H1 (cell line): ENCODE results near the gene MAML3. TPM values are rescaled to one million over a fixed set of nuclear protein-coding genes. Genes with fewer than 3 reads are reported as not detected.

Experiments
- CTCF ChIA-PET: fragments of 300-600 bp; sonication (Branson Sonifier 250); formaldehyde crosslinking; loops from one replicate; lab custom pipeline; 2021; ENCODE audit not compliant: partially characterized antibody; lab: Charles Lee
- POLR2A ChIA-PET: fragments of 300-600 bp; sonication (Branson Sonifier 250); formaldehyde crosslinking; loops from one replicate; lab custom pipeline; 2021; ENCODE audit warnings: inconsistent platforms; ENCODE audit not compliant: partially characterized antibody; lab: Charles Lee
- DNase-seq, 2 experiments: peaks; one replicate each; pipeline versions ENCODE4 v3.0.0 to v3.0.0-alpha.2; 2010 to 2022; ENCODE audit warnings: low spot score in 2 of 2, low read depth in 1 of 2, mixed read lengths in 1 of 2
- FAIRE-seq: peaks from 2 replicates; lab custom pipeline; 2011; peaks lifted over from hg19 to GRCh38; lab: Jason Lieb, UNC
- H2AFZ ChIP-seq: 2 replicates; pipeline ENCODE4 v1.8.1; 2012; ENCODE audit warnings: low read length, inconsistent platforms
- H2AK5ac ChIP-seq: 2 replicates; pipeline ENCODE4 v1.6.1; 2013; ENCODE audit warnings: low read depth, low read length
- H2BK120ac ChIP-seq: replicated peaks from 2 replicates; pipeline ENCODE3; 2013; ENCODE audit warnings: low read depth, low read length, inconsistent platforms
- H2BK12ac ChIP-seq: 2 replicates; pipeline ENCODE4 v1.6.1; 2013; ENCODE audit warnings: low read depth, low read length
- H2BK15ac ChIP-seq: 2 replicates; pipeline ENCODE4 v1.6.1; 2013; ENCODE audit warnings: low read length
- H2BK20ac ChIP-seq: 2 replicates; pipeline ENCODE4 v1.6.1; 2013; ENCODE audit warnings: low read length
- H2BK5ac ChIP-seq: 2 replicates; pipeline ENCODE4 v1.6.1; 2013; ENCODE audit warnings: low read depth, low read length
- H3K14ac ChIP-seq: 2 replicates; pipeline ENCODE4 v1.6.1; 2013; ENCODE audit warnings: inconsistent platforms; ENCODE audit not compliant: insufficient read length
- H3K18ac ChIP-seq: 2 replicates; pipeline ENCODE4 v1.6.1; 2013; ENCODE audit warnings: low read length; ENCODE audit errors: extremely low read depth
- H3K23ac ChIP-seq: 2 replicates; pipeline ENCODE4 v1.6.1; 2013; ENCODE audit warnings: inconsistent platforms; ENCODE audit not compliant: insufficient read length
- H3K23me2 ChIP-seq: 2 replicates; pipeline ENCODE4 v1.6.1; 2013; ENCODE audit warnings: low read depth, low read length
- H3K27ac ChIP-seq: 2 replicates; pipeline ENCODE4 v1.6.1; 2011; ENCODE audit warnings: low read depth, low read length, inconsistent platforms
- H3K27me3 ChIP-seq, 4 experiments: replicated peaks in 1 of 4; 1 replicate in 1 of 4; 2 replicates in 3 of 4; pipeline versions ENCODE4 v1.6.1 to v1.8.1; 2011 to 2013; ENCODE audit warnings: low read length in 3 of 4, mild to moderate bottlenecking in 3 of 4, inconsistent platforms in 2 of 4, mixed read lengths in 2 of 4, moderate library complexity in 1 of 4; ENCODE audit not compliant: control insufficient read depth in 3 of 4, insufficient read depth in 3 of 4; ENCODE audit errors: extremely low read depth in 1 of 4
- H3K36me3 ChIP-seq, 4 experiments: 2 replicates each; pipeline versions ENCODE4 v1.6.1 to v1.8.1; 2011 to 2013; ENCODE audit warnings: mild to moderate bottlenecking in 4 of 4, low read length in 3 of 4, moderate library complexity in 2 of 4, control low read depth in 1 of 4, inconsistent platforms in 1 of 4; ENCODE audit not compliant: insufficient read depth in 4 of 4, control insufficient read depth in 2 of 4
- H3K4ac ChIP-seq: replicated peaks from 2 replicates; pipeline ENCODE3; 2013; ENCODE audit warnings: low read length, low read depth, mixed read lengths, inconsistent platforms; ENCODE audit not compliant: insufficient read length
- H3K4me1 ChIP-seq, 4 experiments: replicated peaks in 1 of 4; 1 replicate in 1 of 4; 2 replicates in 3 of 4; pipeline versions ENCODE4 v1.6.1 to v1.8.1; 2011 to 2013; ENCODE audit warnings: low read length in 3 of 4, inconsistent platforms in 2 of 4, mixed read lengths in 1 of 4; ENCODE audit not compliant: insufficient read depth in 4 of 4, control insufficient read depth in 3 of 4
- H3K4me2 ChIP-seq, 2 experiments: 2 replicates each; pipeline versions ENCODE4 v1.6.1 to v1.8.1; 2011 to 2013; ENCODE audit warnings: low read depth in 2 of 2, low read length in 2 of 2, control low read depth in 1 of 2, inconsistent platforms in 1 of 2, mild to moderate bottlenecking in 1 of 2; ENCODE audit not compliant: insufficient read depth in 1 of 2
- H3K4me3 ChIP-seq, 4 experiments: fragments of 200-600, 300-600 bp in 1 of 4; sonication (generic), shearing (Covaris generic), sonication (Bioruptor Twin) in 1 of 4; 2 replicates each; pipeline versions ENCODE4 v1.5.1 to v1.8.1; 2011 to 2016; ENCODE audit warnings: low read length in 4 of 4, low read depth in 3 of 4, control low read depth in 2 of 4, inconsistent platforms in 2 of 4, mild to moderate bottlenecking in 2 of 4, mixed read lengths in 1 of 4, moderate library complexity in 1 of 4; ENCODE audit not compliant: insufficient read depth in 2 of 4; ENCODE audit errors: extremely low read depth in 1 of 4
- H3K56ac ChIP-seq: replicated peaks from 2 replicates; pipeline ENCODE3; 2013; ENCODE audit warnings: low read depth, mild to moderate bottlenecking, mixed read lengths, low read length, inconsistent platforms; ENCODE audit not compliant: insufficient read length
- H3K79me1 ChIP-seq: 2 replicates; pipeline ENCODE4 v1.6.1; 2013; ENCODE audit warnings: low read depth, low read length, control low read depth
- H3K79me2 ChIP-seq, 2 experiments: 2 replicates each; pipeline versions ENCODE4 v1.6.1 to v1.8.1; 2012 to 2013; ENCODE audit warnings: low read length in 2 of 2, mild to moderate bottlenecking in 2 of 2, inconsistent platforms in 1 of 2; ENCODE audit not compliant: insufficient read depth in 2 of 2, control insufficient read depth in 1 of 2
- H3K9ac ChIP-seq, 4 experiments: replicated peaks in 1 of 4; 1 replicate in 1 of 4; 2 replicates in 3 of 4; pipeline versions ENCODE4 v1.6.1 to v1.8.1; 2011 to 2013; ENCODE audit warnings: low read depth in 3 of 4, low read length in 3 of 4, control low read depth in 2 of 4, mild to moderate bottlenecking in 2 of 4, moderate library complexity in 2 of 4, inconsistent platforms in 1 of 4; ENCODE audit errors: extremely low read depth in 1 of 4
- H3K9me3 ChIP-seq, 2 experiments: 2 replicates each; pipeline versions ENCODE4 v1.6.1 to v1.8.1; 2012 to 2013; ENCODE audit warnings: mild to moderate bottlenecking in 2 of 2, moderate library complexity in 2 of 2, control low read depth in 1 of 2, inconsistent platforms in 1 of 2, low read depth in 1 of 2, low read length in 1 of 2, mixed read lengths in 1 of 2; ENCODE audit not compliant: insufficient read depth in 2 of 2
- H4K20me1 ChIP-seq, 2 experiments: replicated peaks in 1 of 2; 2 replicates each; pipeline versions ENCODE3 to v1.8.1; 2011 to 2013; ENCODE audit warnings: inconsistent platforms in 2 of 2, low read length in 2 of 2, mild to moderate bottlenecking in 1 of 2; ENCODE audit not compliant: insufficient read depth in 2 of 2, control insufficient read depth in 1 of 2
- H4K5ac ChIP-seq: 2 replicates; pipeline ENCODE4 v1.6.1; 2013; ENCODE audit warnings: low read length, low read depth, mixed read lengths, inconsistent platforms; ENCODE audit not compliant: insufficient read length
- H4K8ac ChIP-seq: 2 replicates; pipeline ENCODE4 v1.8.0; 2013; ENCODE audit warnings: mild to moderate bottlenecking, moderate library complexity, low read length, inconsistent platforms; ENCODE audit not compliant: insufficient read depth; ENCODE audit errors: extremely low read depth
- H4K91ac ChIP-seq: replicated peaks from 2 replicates; pipeline ENCODE3; 2013; ENCODE audit warnings: low read length, mixed read lengths, inconsistent platforms; ENCODE audit not compliant: insufficient read length
- BRCA1 ChIP-seq: IDR thresholded peaks from 2 replicates; pipeline ENCODE4 v1.6.1; 2012; ENCODE audit warnings: low read depth, low read length, improper control_type of control experiment
- CBX5 ChIP-seq: fragments of 300-800, 300-1000 bp; sonication (generic); IDR thresholded peaks from 2 replicates; pipeline ENCODE4 v1.7.1; 2016; ENCODE audit warnings: antibody characterized with exemption, low read length, low read depth
- CHD2 ChIP-seq: IDR thresholded peaks from 2 replicates; pipeline ENCODE4 v1.6.1; 2012; ENCODE audit warnings: low read length, improper control_type of control experiment
- CTBP2 ChIP-seq: IDR thresholded peaks from 2 replicates; pipeline ENCODE4 v1.7.0; 2011; ENCODE audit warnings: borderline replicate concordance, mild to moderate bottlenecking, moderate library complexity, mixed read lengths, low read length; ENCODE audit not compliant: insufficient read depth, insufficient read length
- HDAC2 ChIP-seq, 2 experiments: fragments of 300-600 bp in 1 of 2; sonication (generic) in 1 of 2; IDR thresholded peaks; 2 replicates each; pipeline ENCODE4 v1.6.1; 2011 to 2012; ENCODE audit warnings: low read depth in 2 of 2, low read length in 2 of 2, mild to moderate bottlenecking in 2 of 2, moderate library complexity in 2 of 2, borderline replicate concordance in 1 of 2, inconsistent platforms in 1 of 2
- KDM5A ChIP-seq: fragments of 200-600 bp; IDR thresholded peaks from 2 replicates; pipeline ENCODE4 v1.7.1; 2012; ENCODE audit warnings: mild to moderate bottlenecking, low read length, inconsistent platforms, mixed read lengths
- NANOG ChIP-seq: IDR thresholded peaks from 2 replicates; pipeline ENCODE4 v1.6.1; 2011; ENCODE audit warnings: low read length, low read depth, mild to moderate bottlenecking, inconsistent platforms; ENCODE audit not compliant: insufficient read depth, poor library complexity, severe bottlenecking
- NRF1 ChIP-seq: IDR thresholded peaks from 2 replicates; pipeline ENCODE4 v1.6.1; 2011; ENCODE audit warnings: mild to moderate bottlenecking, low read depth, low read length, improper control_type of control experiment
- PHF8 ChIP-seq: fragments of 200-600 bp; sonication (generic); conservative IDR thresholded peaks from 2 replicates; pipeline ENCODE4 v1.7.1; 2012; ENCODE audit warnings: low read depth, mild to moderate bottlenecking, inconsistent platforms, low read length, moderate library complexity
- POLR2AphosphoS5 ChIP-seq: IDR thresholded peaks from 2 replicates; pipeline ENCODE4 v1.6.1; 2011; ENCODE audit warnings: low read depth, low read length
- SIRT6 ChIP-seq: IDR thresholded peaks from one replicate; pipeline ENCODE4 v1.7.1; 2012; ENCODE audit warnings: low read length, inconsistent platforms
- SP2 ChIP-seq: IDR thresholded peaks from 2 replicates; pipeline ENCODE4 v1.6.1; 2012; ENCODE audit warnings: mild to moderate bottlenecking, low read length, inconsistent platforms
- SP4 ChIP-seq: IDR thresholded peaks from 2 replicates; pipeline ENCODE4 v1.6.1; 2012; ENCODE audit warnings: low read length, inconsistent platforms
- SRF ChIP-seq: IDR thresholded peaks from 2 replicates; pipeline ENCODE4 v1.6.1; 2011; ENCODE audit warnings: mild to moderate bottlenecking, low read depth, low read length, moderate library complexity
- SUZ12 ChIP-seq: fragments of 200-600 bp; sonication (generic); IDR thresholded peaks from 2 replicates; pipeline ENCODE4 v1.6.1; 2012; ENCODE audit warnings: mild to moderate bottlenecking, inconsistent platforms, low read length, moderate library complexity, mixed read lengths
- WGBS, 2 experiments: shearing (Covaris generic) in 1 of 2; methylation state at CpG; one replicate each; pipeline versions ENCODE4 v1.1.6 to v1.1.7; 2013 to 2015; ENCODE audit warnings: low lambda C conversion rate in 2 of 2, mixed read lengths in 2 of 2, inconsistent platforms in 1 of 2, low coverage in 1 of 2, missing lambda C conversion rate in 1 of 2; ENCODE audit not compliant: insufficient replicate concordance in 2 of 2, insufficient coverage in 1 of 2, insufficient read length in 1 of 2; ENCODE audit errors: extremely low coverage in 1 of 2, missing lambda C conversion rate in 1 of 2; 5-methylcytosine and 5-hydroxymethylcytosine counted together
- polyA plus RNA-seq, 7 experiments: library from polyadenylated mRNA; depleted of rRNA in 3 of 7; stranded (reverse) in 5 of 7; unstranded in 2 of 7; fragments of >200 nt in 5 of 7; fragments of 200-250 nt in 2 of 7; gene quantifications; 1 replicate in 5 of 7; 2 replicates in 1 of 7; 4 replicates in 1 of 7; pipeline versions ENCODE4 v1.2.1 to v1.2.3, GENCODE V29; 2011 to 2013; ENCODE audit warnings: missing spikeins in 2 of 7, mixed read lengths in 2 of 7
- total RNA-seq: library from RNA; stranded (reverse); fragmentation: NEBNext Ultra II Directional; extraction: Animal tissue kit (Norgen Biotek cat#: 25700); gene quantifications from 2 replicates; pipeline ENCODE4 v1.2.1, GENCODE V29; 2021

MAML3 gene
- total and polyA plus RNA-seq, 2 of the 8 experiments (the other 6 are each of a cell fraction or from before 2014, with no cell fraction given) = 2.1 to 5.7 TPM

DNA sequence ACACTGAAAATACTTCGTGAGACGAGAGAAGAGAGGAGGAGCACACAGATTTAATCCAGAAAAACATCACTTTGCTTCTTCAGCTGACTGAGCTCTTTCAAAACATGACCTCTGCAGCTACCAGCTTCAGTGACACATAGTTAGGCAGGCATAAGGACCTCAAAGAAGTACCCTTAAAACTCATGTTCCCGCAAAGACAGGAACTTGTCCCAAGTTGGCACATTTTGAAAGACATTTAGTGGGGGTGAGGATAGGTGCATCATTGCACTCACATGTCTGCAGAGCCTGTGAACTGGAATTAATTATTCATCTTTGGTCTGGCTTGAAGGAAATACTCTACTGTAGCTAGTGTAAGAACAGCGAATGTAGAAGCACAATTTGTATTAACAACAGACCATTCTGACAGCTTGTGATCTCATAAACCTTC, 266.6 kb downstream of the MAML3 start:
- 74% methylated on average over 4 of the region's 4 CpGs; no CpG with 5 or more reads in 1 of the 2 experiments for WGBS, 2 experiments
- no peak overlapping the region for H3K56ac ChIP-seq
- H2BK120ac ChIP-seq = no peak overlapping the region
- no peak overlapping the region for H3K27ac ChIP-seq
- no peak overlapping the region for H3K4me3 ChIP-seq
- no peak overlapping the region for H2BK12ac ChIP-seq
- H2BK5ac ChIP-seq = no peak overlapping the region
- H3K36me3 ChIP-seq = no peaks in the 10 kb centered on the region
- no peak overlapping the region for H2BK20ac ChIP-seq
- H4K5ac ChIP-seq = no peak overlapping the region
- CTCF ChIA-PET = interaction anchor here (0.8 to 2.1 kb wide), 4 partner anchors 10 to 80 kb away, joined by 3 to 5 read pairs (median 4); no protein-coding TSS in a partner anchor
- H3K4me1 ChIP-seq = peaks cover 0 to 6% (median 4%) of the 10 kb centered on the region in 4 experiments; a peak in 4 of 7 replicates
- H3K14ac ChIP-seq = no peak overlapping the region
- H3K23me2 ChIP-seq = no peaks in the 10 kb centered on the region; the same call in 1 of the 2 replicates
- FAIRE-seq (no peak), DNase-seq (no peak)
- H2BK15ac ChIP-seq = no peak overlapping the region
- no peak overlapping the region for H3K23ac ChIP-seq
- no peaks in the 10 kb centered on the region for H3K27me3 ChIP-seq
- no peak overlapping the region for H2AK5ac ChIP-seq
- no peak overlapping the region for H3K4ac ChIP-seq
- no peak overlapping the region for H3K9ac ChIP-seq
- no peak overlapping the region for H3K18ac ChIP-seq
- POLR2A ChIA-PET = interaction anchor here (1.3 kb wide), 1 partner anchor 12 kb away, joined by 3 read pairs; no protein-coding TSS in a partner anchor
- H2AFZ ChIP-seq = no peak overlapping the region
- H4K8ac ChIP-seq = no peak overlapping the region
- H3K79me1 ChIP-seq = no peaks in the 10 kb centered on the region
- H4K91ac ChIP-seq = no peak overlapping the region
- H3K9me3 ChIP-seq = no peaks in the 10 kb centered on the region
- no peaks in the 10 kb centered on the region for H3K79me2 ChIP-seq
- no peaks in the 10 kb centered on the region for H4K20me1 ChIP-seq
- H3K4me2 ChIP-seq = no peak overlapping the region
- no peak for TF ChIP-seq KDM5A
- TF ChIP-seq POLR2AphosphoS5 = no peak
- no peak for TF ChIP-seq SIRT6
- TF ChIP-seq NRF1 = no peak
- no peak for TF ChIP-seq SP4
- no peak for TF ChIP-seq BRCA1
- no peak for TF ChIP-seq HDAC2 (IDR thresholded peaks at IDR 0.05; ENCODE audit: borderline replicate concordance in 1 of 2, low read depth in 2 of 2, low read length in 2 of 2)
- no peak for TF ChIP-seq SRF
- no peak for TF ChIP-seq CBX5
- no peak for TF ChIP-seq CHD2
- TF ChIP-seq PHF8 = no peak
- no peak for TF ChIP-seq SUZ12
- TF ChIP-seq CTBP2 = no peak
- no peak for TF ChIP-seq NANOG
- TF ChIP-seq SP2 = no peak
